ENCODE measurements around the gene CD47.

DNA sequence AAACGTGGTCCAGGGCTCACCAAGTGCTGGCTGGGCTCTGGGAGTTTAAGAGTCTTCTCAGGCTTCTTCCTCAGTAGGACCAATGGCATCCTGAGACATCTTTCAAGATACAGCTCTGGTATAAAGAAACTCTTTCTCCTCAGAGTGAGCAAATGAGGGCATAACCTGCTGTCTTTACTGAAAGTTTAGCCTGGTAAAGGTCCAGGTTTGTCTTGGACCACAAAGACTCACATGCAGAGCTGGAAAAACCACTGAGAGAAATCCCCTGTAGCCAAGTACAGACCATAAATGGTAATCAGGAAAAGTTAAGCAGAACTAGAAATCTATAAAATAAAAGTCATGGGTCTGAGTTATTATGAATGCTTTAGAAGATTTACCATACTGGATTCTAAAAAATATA, 23.1 kb downstream of the CD47 start:
- TF ChIP-seq RFX5 (IDR thresholded peaks at IDR 0.05; ENCODE audit: low read length) (no peak), RAD21 (IDR thresholded peaks at IDR 0.05; ENCODE audit: low read length) (no peak), YY1 (IDR thresholded peaks at IDR 0.05; ENCODE audit: low read depth) (no peak), GABPA (IDR thresholded peaks at IDR 0.05; ENCODE audit: low read depth) (no peak), NRF1 (IDR thresholded peaks at IDR 0.05; ENCODE audit: low read depth, low read length) (no peak), RCOR1 (IDR thresholded peaks at IDR 0.05; ENCODE audit: low read length) (no peak), POLR2AphosphoS5 (IDR thresholded peaks at IDR 0.05; ENCODE audit: low read depth, low read length) (no peak), SIN3A (IDR thresholded peaks at IDR 0.05; ENCODE audit: borderline replicate concordance, low read depth, low read length) (no peak), EP300 (IDR thresholded peaks at IDR 0.05; ENCODE audit: borderline replicate concordance in 1 of 2, low read depth in 1 of 2, low read length in 1 of 2) (no peak), TAF1 (IDR thresholded peaks at IDR 0.05; ENCODE audit: borderline replicate concordance, low read depth, low read length) (no peak)
- TF ChIP-seq, protein P1, sequence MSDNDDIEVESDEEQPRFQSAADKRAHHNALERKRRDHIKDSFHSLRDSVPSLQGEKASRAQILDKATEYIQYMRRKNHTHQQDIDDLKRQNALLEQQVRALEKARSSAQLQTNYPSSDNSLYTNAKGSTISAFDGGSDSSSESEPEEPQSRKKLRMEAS (IDR thresholded peaks at IDR 0.05; ENCODE audit: low read depth): no peak
- TF ChIP-seq, protein P2, sequence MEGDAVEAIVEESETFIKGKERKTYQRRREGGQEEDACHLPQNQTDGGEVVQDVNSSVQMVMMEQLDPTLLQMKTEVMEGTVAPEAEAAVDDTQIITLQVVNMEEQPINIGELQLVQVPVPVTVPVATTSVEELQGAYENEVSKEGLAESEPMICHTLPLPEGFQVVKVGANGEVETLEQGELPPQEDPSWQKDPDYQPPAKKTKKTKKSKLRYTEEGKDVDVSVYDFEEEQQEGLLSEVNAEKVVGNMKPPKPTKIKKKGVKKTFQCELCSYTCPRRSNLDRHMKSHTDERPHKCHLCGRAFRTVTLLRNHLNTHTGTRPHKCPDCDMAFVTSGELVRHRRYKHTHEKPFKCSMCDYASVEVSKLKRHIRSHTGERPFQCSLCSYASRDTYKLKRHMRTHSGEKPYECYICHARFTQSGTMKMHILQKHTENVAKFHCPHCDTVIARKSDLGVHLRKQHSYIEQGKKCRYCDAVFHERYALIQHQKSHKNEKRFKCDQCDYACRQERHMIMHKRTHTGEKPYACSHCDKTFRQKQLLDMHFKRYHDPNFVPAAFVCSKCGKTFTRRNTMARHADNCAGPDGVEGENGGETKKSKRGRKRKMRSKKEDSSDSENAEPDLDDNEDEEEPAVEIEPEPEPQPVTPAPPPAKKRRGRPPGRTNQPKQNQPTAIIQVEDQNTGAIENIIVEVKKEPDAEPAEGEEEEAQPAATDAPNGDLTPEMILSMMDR (IDR thresholded peaks at IDR 0.05): no peak

All from SK-N-SH (cell line).